KMS-11 (cell line): ENCODE measurements around the gene EPHA6.
A peak's percentile ranks its signal among the peaks of the same experiment; 100 is the strongest.

Experiments used
- H2AFZ ChIP-seq: fragments of 200-600 bp; sonication (generic); 2 replicates; pipeline ENCODE4 v1.6.1; 2016; ENCODE audit warnings: antibody characterized with exemption, mixed run types, low read depth
- H3K27ac ChIP-seq: fragments of 200-600 bp; sonication (generic); 2 replicates; pipeline ENCODE4 v1.6.1; 2016; ENCODE audit warnings: mild to moderate bottlenecking, mixed run types
- H3K27me3 ChIP-seq: fragments of 200-600 bp; sonication (generic); 2 replicates; pipeline ENCODE4 v1.6.1; 2017; ENCODE audit warnings: mild to moderate bottlenecking, low read depth, mixed run types, moderate library complexity; ENCODE audit not compliant: insufficient read depth
- H3K36me3 ChIP-seq: fragments of 200-600 bp; sonication (generic); 2 replicates; pipeline ENCODE4 v1.6.1; 2017; ENCODE audit warnings: mild to moderate bottlenecking, mixed run types; ENCODE audit not compliant: insufficient read depth
- H3K4me1 ChIP-seq: fragments of 200-600 bp; sonication (generic); 2 replicates; pipeline ENCODE4 v1.6.1; 2016; ENCODE audit warnings: mild to moderate bottlenecking, low read depth, mixed run types; ENCODE audit not compliant: poor library complexity, severe bottlenecking
- H3K4me2 ChIP-seq: fragments of 200-600 bp; sonication (generic); 2 replicates; pipeline ENCODE4 v1.7.0; 2016; ENCODE audit warnings: mild to moderate bottlenecking, mixed run types
- H3K4me3 ChIP-seq: fragments of 200-600 bp; sonication (generic); IDR thresholded peaks from 2 replicates; pipeline ENCODE4 v1.6.1; 2017; ENCODE audit warnings: low read depth, low read length, mixed read lengths; ENCODE audit not compliant: insufficient read depth
- H3K79me2 ChIP-seq: fragments of 200-600 bp; sonication (generic); 2 replicates; pipeline ENCODE4 v1.6.1; 2016; ENCODE audit warnings: low read depth, mixed run types; ENCODE audit not compliant: insufficient read depth
- H3K9ac ChIP-seq: fragments of 200-600 bp; sonication (generic); 2 replicates; pipeline ENCODE4 v1.6.1; 2016; ENCODE audit warnings: mild to moderate bottlenecking, mixed run types
- H4K20me1 ChIP-seq: fragments of 200-600 bp; sonication (generic); 2 replicates; pipeline ENCODE4 v1.6.1; 2016; ENCODE audit warnings: mild to moderate bottlenecking, mixed run types; ENCODE audit not compliant: insufficient read depth
- CTCF ChIP-seq: fragments of 200-600 bp; sonication (generic); conservative IDR thresholded peaks from 2 replicates; pipeline ENCODE4 v1.6.1; 2017; ENCODE audit warnings: low read depth, mild to moderate bottlenecking, antibody characterized with exemption, low read length, moderate library complexity, mixed read lengths

EPHA6 gene

DNA sequence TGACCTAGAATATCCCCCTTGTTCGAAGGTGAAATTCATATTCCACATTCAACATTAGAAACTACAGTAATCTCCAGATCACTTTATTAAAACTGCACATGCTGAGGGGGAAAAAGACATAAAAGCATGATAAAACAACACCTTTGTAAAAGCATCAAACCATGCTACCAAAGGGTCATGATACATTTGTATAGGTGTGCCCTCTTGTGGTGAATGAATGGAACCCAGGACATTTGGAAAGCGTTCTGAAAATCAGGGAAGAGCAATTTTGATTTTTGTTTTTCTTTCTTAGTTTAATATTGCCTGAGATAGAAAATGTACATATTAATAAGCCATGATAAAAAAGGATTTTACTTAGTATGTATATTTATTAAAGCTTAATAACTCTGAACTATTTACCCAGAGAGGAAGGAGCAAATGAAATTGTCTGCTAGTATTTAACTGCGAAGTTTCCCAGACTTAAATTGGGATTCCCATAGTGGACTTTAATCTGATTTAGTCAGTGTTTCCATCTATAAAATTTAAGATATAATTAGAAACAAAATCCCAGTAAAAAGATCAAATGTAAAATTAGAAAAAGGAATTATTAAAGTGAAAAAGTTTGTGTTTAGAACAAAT, 844.4 kb downstream of the EPHA6 start:
- Histone ChIP-seq H3K4me2 (no peak overlapping the region), H4K20me1 (no peaks in the 10 kb centered on the region), H3K27me3 (no peaks in the 10 kb centered on the region), H2AFZ (no peak overlapping the region), H3K27ac (no peak overlapping the region), H3K4me1 (no peaks in the 10 kb centered on the region), H3K9ac (no peak overlapping the region), H3K36me3 (no peaks in the 10 kb centered on the region), H3K79me2 (no peaks in the 10 kb centered on the region), H3K4me3 (no peak overlapping the region)
- peak; percentile 77 for TF ChIP-seq CTCF

GRCh38 chr3:97662264-97662663, 847.9 kb downstream of the EPHA6 start:
- no peaks in the 10 kb centered on the region for H3K27me3 ChIP-seq
- no peak overlapping the region for H3K27ac ChIP-seq
- no peak overlapping the region for H3K4me3 ChIP-seq
- no peak overlapping the region for H3K4me2 ChIP-seq
- H3K36me3 ChIP-seq = no peaks in the 10 kb centered on the region
- no peak for TF ChIP-seq CTCF
- H3K9ac ChIP-seq = no peak overlapping the region
- no peaks in the 10 kb centered on the region for H4K20me1 ChIP-seq
- no peaks in the 10 kb centered on the region for H3K79me2 ChIP-seq
- no peak overlapping the region for H2AFZ ChIP-seq
- no peaks in the 10 kb centered on the region for H3K4me1 ChIP-seq

GRCh38 chr3:97662762-97663161, 848.4 kb downstream of the EPHA6 start:
- Histone ChIP-seq H3K9ac (no peak overlapping the region), H3K27me3 (no peaks in the 10 kb centered on the region), H3K79me2 (no peaks in the 10 kb centered on the region), H3K4me3 (no peak overlapping the region), H3K4me1 (no peaks in the 10 kb centered on the region), H3K4me2 (no peak overlapping the region), H3K36me3 (no peaks in the 10 kb centered on the region), H2AFZ (no peak overlapping the region), H3K27ac (no peak overlapping the region), H4K20me1 (no peaks in the 10 kb centered on the region)
- no peak for TF ChIP-seq CTCF

DNA sequence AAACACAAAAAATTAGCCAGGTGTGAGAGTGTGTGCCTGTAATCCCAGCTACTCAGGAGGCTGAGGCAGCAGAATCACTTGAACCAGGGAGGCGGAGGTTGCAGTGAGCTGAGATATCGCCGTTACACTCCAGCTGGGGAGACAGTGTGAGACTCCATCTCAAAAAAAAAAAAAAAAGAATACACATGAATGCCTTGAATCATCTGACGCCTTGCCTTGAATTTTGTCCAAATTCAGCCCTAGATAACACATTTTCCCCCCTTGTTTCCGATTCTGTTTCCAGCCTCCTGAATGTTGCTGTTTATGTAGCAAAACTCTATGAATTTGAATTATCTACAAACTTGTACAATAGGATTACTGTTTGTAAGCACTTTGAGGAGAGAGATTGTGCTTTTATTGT, 851.5 kb downstream of the EPHA6 start:
- Histone ChIP-seq H3K4me3 (no peak overlapping the region), H3K36me3 (no peaks in the 10 kb centered on the region), H3K4me2 (no peak overlapping the region), H3K27ac (no peak overlapping the region), H3K27me3 (no peaks in the 10 kb centered on the region), H3K4me1 (no peaks in the 10 kb centered on the region), H3K79me2 (no peaks in the 10 kb centered on the region), H3K9ac (no peak overlapping the region), H2AFZ (no peak overlapping the region), H4K20me1 (no peaks in the 10 kb centered on the region)
- TF ChIP-seq CTCF = no peak
